Upper lobe of right lung (tissue), 1 donor: ENCODE measurements around the gene CAMTA1. TPM values are rescaled to one million over a fixed set of nuclear protein-coding genes. Genes with fewer than 3 reads are reported as not detected.

ENCODE experiments used
- ATAC-seq: fragments of 200-7000 bp; cut with Tn5 transposase; one replicate; pipeline ENCODE4 v1.9.1; 2020; ENCODE audit warnings: mild to moderate bottlenecking, moderate library complexity
- DNase-seq: peaks from one replicate; pipeline ENCODE4 v3.0.0-alpha.2; 2020
- H3K27ac ChIP-seq: fragments of 200-600 bp; one replicate; pipeline ENCODE4 v1.8.0; 2022
- H3K27me3 ChIP-seq: fragments of 200-600 bp; one replicate; pipeline ENCODE4 v1.8.0; 2022; ENCODE audit warnings: mild to moderate bottlenecking
- H3K36me3 ChIP-seq: fragments of 200-600 bp; one replicate; pipeline ENCODE4 v1.8.0; 2022
- H3K4me1 ChIP-seq: fragments of 200-600 bp; one replicate; pipeline ENCODE4 v1.8.0; 2022
- H3K4me3 ChIP-seq: fragments of 200-600 bp; one replicate; pipeline ENCODE4 v1.8.0; 2022; ENCODE audit warnings: mild to moderate bottlenecking
- H3K9me3 ChIP-seq: fragments of 200-600 bp; one replicate; pipeline ENCODE4 v1.8.0; 2022
- intact Hi-C: fragments of 100-400 bp; cut with DNase I; formaldehyde crosslinking; loops from one replicate; pipeline ENCODE4 v1.11.0; 2022
- total RNA-seq: library from RNA; stranded (reverse); fragmentation: NEBNext Ultra II Directional; extraction: Animal tissue kit (Norgen Biotek cat#: 25700); gene quantifications from one replicate; pipeline ENCODE4 v1.2.1, GENCODE V29; 2021
- TF ChIP-seq, protein P1 (sequence below): fragments of 200-600 bp; IDR thresholded peaks from one replicate; pipeline ENCODE4 v1.8.0; 2022; ENCODE audit warnings: antibody characterized with exemption
- donor health status: DM: no; HTN: yes; CAD: no; lungs with severe emphysema.

The CAMTA1 gene
- total RNA-seq, 1 donor from 2014 or later, result 63.4 TPM

DNA sequence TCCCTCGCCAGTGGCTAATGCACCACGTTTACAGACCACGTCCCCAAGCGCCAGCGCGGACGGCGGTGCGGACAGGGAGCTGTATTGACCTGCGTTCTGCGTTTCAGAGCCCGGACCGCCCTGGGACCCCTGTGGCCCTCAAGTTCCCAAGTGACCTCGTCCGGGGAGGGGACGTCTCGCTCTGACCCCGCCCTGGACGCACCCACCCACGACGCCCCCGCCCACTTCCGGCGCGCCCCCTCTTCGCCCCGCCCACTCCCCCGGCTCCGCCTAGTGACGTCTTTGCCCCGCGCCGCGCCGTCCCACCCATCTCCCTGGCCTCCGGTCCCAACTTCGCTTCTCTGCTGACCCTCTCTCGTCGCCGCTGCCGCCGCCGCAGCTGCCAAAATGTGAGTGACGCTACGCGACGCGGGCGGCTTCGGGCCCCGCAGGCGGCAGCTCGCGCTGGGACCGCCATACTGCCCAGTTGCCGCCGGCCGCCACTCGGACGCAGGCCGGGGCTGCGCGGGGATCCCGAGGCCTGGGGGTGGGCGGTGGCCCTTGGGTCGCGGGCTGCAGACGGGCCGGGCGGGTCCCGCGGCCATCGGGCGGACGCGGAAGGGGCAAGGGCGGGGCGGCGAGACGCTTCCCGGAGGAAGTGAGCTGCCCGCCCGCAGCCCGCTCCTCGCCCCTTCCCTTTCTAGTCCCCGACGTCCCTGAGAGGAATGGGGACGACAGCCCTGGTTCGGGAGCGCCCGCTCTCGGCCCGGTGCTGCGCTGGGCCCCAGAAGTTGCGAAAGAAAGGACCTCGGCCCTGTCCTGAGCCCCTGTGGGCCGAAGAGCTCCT lies 986.0 kb downstream of the CAMTA1 start, which contains the start of gene VAMP3:
TSS of gene VAMP3 (plus strand) at position 300 of the 826 bp plus-strand sequence. CDS start at position 388, 88 bp downstream.
- H3K27ac ChIP-seq, result peak within 1 kb of the TSS; percentile 93
- DNase-seq, result peak; percentile 96
- TF ChIP-seq, protein P1, sequence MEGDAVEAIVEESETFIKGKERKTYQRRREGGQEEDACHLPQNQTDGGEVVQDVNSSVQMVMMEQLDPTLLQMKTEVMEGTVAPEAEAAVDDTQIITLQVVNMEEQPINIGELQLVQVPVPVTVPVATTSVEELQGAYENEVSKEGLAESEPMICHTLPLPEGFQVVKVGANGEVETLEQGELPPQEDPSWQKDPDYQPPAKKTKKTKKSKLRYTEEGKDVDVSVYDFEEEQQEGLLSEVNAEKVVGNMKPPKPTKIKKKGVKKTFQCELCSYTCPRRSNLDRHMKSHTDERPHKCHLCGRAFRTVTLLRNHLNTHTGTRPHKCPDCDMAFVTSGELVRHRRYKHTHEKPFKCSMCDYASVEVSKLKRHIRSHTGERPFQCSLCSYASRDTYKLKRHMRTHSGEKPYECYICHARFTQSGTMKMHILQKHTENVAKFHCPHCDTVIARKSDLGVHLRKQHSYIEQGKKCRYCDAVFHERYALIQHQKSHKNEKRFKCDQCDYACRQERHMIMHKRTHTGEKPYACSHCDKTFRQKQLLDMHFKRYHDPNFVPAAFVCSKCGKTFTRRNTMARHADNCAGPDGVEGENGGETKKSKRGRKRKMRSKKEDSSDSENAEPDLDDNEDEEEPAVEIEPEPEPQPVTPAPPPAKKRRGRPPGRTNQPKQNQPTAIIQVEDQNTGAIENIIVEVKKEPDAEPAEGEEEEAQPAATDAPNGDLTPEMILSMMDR, result no peak
- ATAC-seq, result peak; percentile 99
- peaks cover 28% of the 10 kb centered on the region for H3K36me3 ChIP-seq
- peak within 1 kb of the TSS; percentile 79 for H3K4me3 ChIP-seq
- H3K27me3 ChIP-seq, result no peaks in the 10 kb centered on the region
- intact Hi-C loops, result no loop called here
- H3K4me1 ChIP-seq, result peaks cover 14% of the 10 kb centered on the region
- H3K9me3 ChIP-seq, result no peaks in the 10 kb centered on the region

- no peak for DNase-seq
- intact Hi-C loops, result no loop called here
- Histone ChIP-seq H3K4me3 (peak overlapping the region; percentile 79), H3K27ac (peak overlapping the region; percentile 93), H3K27me3 (no peaks in the 10 kb centered on the region), H3K36me3 (peaks cover 33% of the 10 kb centered on the region), H3K9me3 (no peaks in the 10 kb centered on the region), H3K4me1 (peaks cover 14% of the 10 kb centered on the region)
- no peak for ATAC-seq
- TF ChIP-seq, protein P1, result no peak
Measured at GRCh38 chr1:7771823-7772299, 986.6 kb downstream of the CAMTA1 start.

GRCh38 chr1:7777591-7777990 lies 992.3 kb downstream of the CAMTA1 start:
- no peak overlapping the region for H3K4me3 ChIP-seq
- no peak overlapping the region for H3K27ac ChIP-seq
- ATAC-seq, result no peak
- intact Hi-C loops, result no loop called here
- DNase-seq, result no peak
- H3K9me3 ChIP-seq, result no peaks in the 10 kb centered on the region
- peaks cover 11% of the 10 kb centered on the region for H3K4me1 ChIP-seq
- TF ChIP-seq, protein P1, result no peak
- no peaks in the 10 kb centered on the region for H3K27me3 ChIP-seq
- H3K36me3 ChIP-seq, result peaks cover 73% of the 10 kb centered on the region

DNA sequence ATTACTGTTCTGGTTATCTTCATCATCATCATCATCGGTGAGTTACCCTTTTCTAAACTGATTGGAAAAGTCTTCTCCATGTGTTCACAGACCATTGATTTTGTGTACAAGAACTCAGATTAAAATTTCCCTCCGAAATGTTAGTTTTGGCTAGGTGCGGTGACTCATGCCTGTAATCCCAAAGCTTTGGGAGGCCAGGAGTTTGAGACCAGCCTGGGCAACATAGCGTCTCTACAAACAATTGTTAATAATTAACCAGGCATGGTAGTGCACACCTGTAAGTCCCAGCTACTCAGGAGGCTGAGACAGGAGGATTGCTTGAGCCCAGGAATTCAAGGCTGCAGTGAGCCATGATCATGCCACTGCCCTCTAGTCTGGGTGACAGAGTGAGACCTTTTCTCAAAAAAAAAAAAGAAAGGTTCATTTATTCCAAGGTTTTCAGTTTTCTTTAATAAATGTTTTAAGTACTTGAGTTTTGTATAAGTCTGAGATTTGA lies 992.9 kb downstream of the CAMTA1 start:
- H3K4me3 ChIP-seq, result no peak overlapping the region
- H3K27me3 ChIP-seq, result no peaks in the 10 kb centered on the region
- intact Hi-C loops, result no loop called here
- TF ChIP-seq, protein P1, result no peak
- ATAC-seq (no peak), DNase-seq (no peak)
- H3K9me3 ChIP-seq, result no peaks in the 10 kb centered on the region
- peaks cover 67% of the 10 kb centered on the region for H3K36me3 ChIP-seq
- H3K4me1 ChIP-seq, result peaks cover 11% of the 10 kb centered on the region
- H3K27ac ChIP-seq, result no peak overlapping the region

- Histone ChIP-seq H3K27me3 (no peaks in the 10 kb centered on the region), H3K27ac (no peak overlapping the region), H3K9me3 (no peaks in the 10 kb centered on the region), H3K4me1 (peaks cover 14% of the 10 kb centered on the region), H3K4me3 (no peak overlapping the region), H3K36me3 (peaks cover 49% of the 10 kb centered on the region)
- intact Hi-C loops, result no loop called here
- ATAC-seq (no peak), DNase-seq (no peak)
- TF ChIP-seq, protein P1, result no peak
Measured at GRCh38 chr1:7780976-7781375, 995.7 kb downstream of the CAMTA1 start.
